Osteoblast (primary cell): ENCODE measurements around the gene CNTN5. TPM values are rescaled to one million over a fixed set of nuclear protein-coding genes. Genes with fewer than 3 reads are reported as not detected.

Experiments used
- DNase-seq: peaks from one replicate; pipeline ENCODE4 v3.0.0; 2011; ENCODE audit warnings: low spot score, mixed read lengths; ENCODE audit not compliant: insufficient read length; ENCODE audit errors: missing footprints
- H2AFZ ChIP-seq: 2 replicates; pipeline ENCODE4 v1.6.0; 2011; ENCODE audit warnings: mild to moderate bottlenecking, low read length
- H3K27ac ChIP-seq: 2 replicates; pipeline ENCODE4 v1.5.1; 2011; ENCODE audit warnings: mild to moderate bottlenecking, low read depth, low read length, moderate library complexity
- H3K27me3 ChIP-seq: 2 replicates; pipeline ENCODE4 v1.6.0; 2012; ENCODE audit warnings: mild to moderate bottlenecking, control low read depth, inconsistent platforms, low read length, moderate library complexity; ENCODE audit not compliant: insufficient read depth
- H3K36me3 ChIP-seq: 2 replicates; pipeline ENCODE4 v1.5.1; 2011; ENCODE audit warnings: mild to moderate bottlenecking, low read length, control low read depth, moderate library complexity; ENCODE audit not compliant: insufficient read depth
- H3K4me1 ChIP-seq: 2 replicates; pipeline ENCODE4 v1.5.1; 2011; ENCODE audit warnings: mild to moderate bottlenecking, low read length, control low read depth, moderate library complexity; ENCODE audit not compliant: insufficient read depth
- H3K4me2 ChIP-seq: 2 replicates; pipeline ENCODE4 v1.6.0; 2011; ENCODE audit warnings: mild to moderate bottlenecking, low read length; ENCODE audit not compliant: insufficient read depth
- H3K4me3 ChIP-seq: fragments of 200-600 bp; sonication (generic); 3 replicates; pipeline ENCODE4 v1.5.1; 2012; ENCODE audit warnings: mild to moderate bottlenecking, low read length, inconsistent platforms; ENCODE audit not compliant: insufficient read depth
- H3K79me2 ChIP-seq: 2 replicates; pipeline ENCODE4 v1.6.0; 2012; ENCODE audit warnings: mild to moderate bottlenecking, low read length, control low read depth, inconsistent platforms; ENCODE audit not compliant: insufficient read depth
- H3K9me3 ChIP-seq: 2 replicates; pipeline ENCODE4 v1.5.1; 2011; ENCODE audit warnings: low read depth, low read length, control low read depth
- H4K20me1 ChIP-seq: 2 replicates; pipeline ENCODE4 v1.6.0; 2012; ENCODE audit warnings: mild to moderate bottlenecking, low read length, control low read depth; ENCODE audit not compliant: insufficient read depth
- CTCF ChIP-seq: IDR thresholded peaks from 2 replicates; pipeline ENCODE4 v1.5.1; 2011; ENCODE audit warnings: mild to moderate bottlenecking, low read depth, low read length, moderate library complexity; ENCODE audit errors: extremely low read depth
- total RNA-seq: library from RNA; depleted of rRNA; stranded (reverse); fragments of >200 nt; gene quantifications from 2 replicates; pipeline ENCODE4 v1.2.3, GENCODE V29; 2012

Gene CNTN5
- total RNA-seq, 1 donor: not detected

GRCh38 chr11:99316776-99317520 is 296.2 kb downstream of the CNTN5 start:
- no peak for TF ChIP-seq CTCF
- no peak overlapping the region for H3K4me3 ChIP-seq
- H4K20me1 ChIP-seq: no peaks in the 10 kb centered on the region
- no peaks in the 10 kb centered on the region for H3K4me1 ChIP-seq
- H3K27ac ChIP-seq: no peak overlapping the region
- peak overlapping the region; percentile 26 for H3K4me2 ChIP-seq
- H2AFZ ChIP-seq: peak overlapping the region; percentile 5
- no peaks in the 10 kb centered on the region for H3K36me3 ChIP-seq
- no peak for DNase-seq
- no peaks in the 10 kb centered on the region for H3K79me2 ChIP-seq
- peaks cover 2% of the 10 kb centered on the region for H3K9me3 ChIP-seq
- no peaks in the 10 kb centered on the region for H3K27me3 ChIP-seq

DNA sequence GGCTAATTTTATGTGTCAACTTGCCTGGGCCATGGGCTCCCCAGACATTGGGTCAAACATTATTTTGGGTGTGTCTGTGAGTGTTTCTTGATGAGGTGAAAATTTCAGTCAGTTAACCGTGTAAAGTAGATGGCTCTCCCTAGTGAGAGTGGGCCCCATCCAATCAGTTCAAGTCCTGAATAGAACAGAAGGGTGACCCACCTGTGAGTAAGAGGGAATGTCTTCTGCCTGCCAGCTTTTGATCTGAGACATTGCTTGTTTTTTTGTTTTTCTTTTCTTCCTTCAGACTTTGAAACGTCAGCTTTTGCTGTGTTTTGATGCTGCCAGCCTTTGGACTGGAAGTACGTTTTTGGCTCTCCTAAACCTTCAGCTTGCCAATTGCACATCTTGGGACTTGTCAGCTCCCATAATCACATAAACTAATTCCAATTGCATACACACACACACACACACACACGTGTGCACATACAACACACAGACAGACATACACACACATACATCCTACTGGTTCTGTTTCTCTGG is 300.1 kb downstream of the CNTN5 start:
- no peak overlapping the region for H3K4me3 ChIP-seq
- no peaks in the 10 kb centered on the region for H3K79me2 ChIP-seq
- no peak overlapping the region for H2AFZ ChIP-seq
- H3K4me2 ChIP-seq: no peak overlapping the region
- TF ChIP-seq CTCF: no peak
- no peaks in the 10 kb centered on the region for H3K9me3 ChIP-seq
- H3K4me1 ChIP-seq: no peaks in the 10 kb centered on the region
- H4K20me1 ChIP-seq: no peaks in the 10 kb centered on the region
- no peak overlapping the region for H3K27ac ChIP-seq
- H3K36me3 ChIP-seq: no peaks in the 10 kb centered on the region
- no peaks in the 10 kb centered on the region for H3K27me3 ChIP-seq
- DNase-seq: no peak

DNA sequence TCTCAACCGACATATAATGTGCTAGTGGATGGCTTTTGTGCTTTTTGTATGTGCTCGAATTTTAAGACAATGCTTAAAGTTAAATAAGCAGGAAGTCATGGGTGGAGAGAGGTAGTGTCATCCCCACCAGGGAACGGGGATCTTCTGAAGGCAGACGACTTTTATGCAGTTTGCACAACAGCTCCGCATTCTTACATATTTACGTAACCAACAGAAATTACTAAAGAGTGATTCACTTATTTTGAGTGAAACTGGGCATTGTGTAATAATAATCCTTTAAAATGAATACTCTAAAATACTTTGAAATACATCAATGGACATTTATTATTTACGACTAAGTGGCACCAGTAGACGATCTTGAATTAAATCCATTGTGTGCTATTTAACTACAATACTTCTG is 305.1 kb downstream of the CNTN5 start:
- peak; percentile 5 for DNase-seq
- no peaks in the 10 kb centered on the region for H3K36me3 ChIP-seq
- no peak overlapping the region for H3K4me3 ChIP-seq
- no peak overlapping the region for H2AFZ ChIP-seq
- no peaks in the 10 kb centered on the region for H4K20me1 ChIP-seq
- no peaks in the 10 kb centered on the region for H3K4me1 ChIP-seq
- no peak for TF ChIP-seq CTCF
- no peak overlapping the region for H3K4me2 ChIP-seq
- no peaks in the 10 kb centered on the region for H3K79me2 ChIP-seq
- H3K27ac ChIP-seq: peak overlapping the region; percentile 5
- H3K9me3 ChIP-seq: no peaks in the 10 kb centered on the region
- no peaks in the 10 kb centered on the region for H3K27me3 ChIP-seq

DNA sequence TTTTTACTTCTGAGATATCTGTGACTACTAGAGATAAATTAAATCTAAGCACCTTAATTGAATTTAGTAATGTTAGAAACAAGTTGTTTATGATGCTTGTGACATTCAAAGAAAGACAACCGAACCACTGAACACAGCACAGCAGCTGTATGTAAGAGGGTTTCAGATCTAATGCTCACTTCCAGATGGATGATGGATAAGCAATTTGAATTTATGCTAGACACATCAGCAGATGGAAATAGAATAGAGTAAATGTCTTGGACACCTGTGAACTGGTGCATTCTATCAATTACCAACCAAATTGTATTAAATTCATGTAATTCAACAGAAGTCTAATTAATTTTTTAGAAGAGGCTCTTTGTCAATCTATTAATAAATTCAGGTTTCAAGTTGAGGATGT is 306.3 kb downstream of the CNTN5 start:
- no peaks in the 10 kb centered on the region for H3K9me3 ChIP-seq
- H3K4me3 ChIP-seq: no peak overlapping the region
- no peaks in the 10 kb centered on the region for H3K27me3 ChIP-seq
- no peaks in the 10 kb centered on the region for H3K79me2 ChIP-seq
- no peak for DNase-seq
- H3K27ac ChIP-seq: no peak overlapping the region
- H3K4me1 ChIP-seq: no peaks in the 10 kb centered on the region
- no peaks in the 10 kb centered on the region for H3K36me3 ChIP-seq
- H2AFZ ChIP-seq: no peak overlapping the region
- no peaks in the 10 kb centered on the region for H4K20me1 ChIP-seq
- TF ChIP-seq CTCF: no peak
- H3K4me2 ChIP-seq: no peak overlapping the region
